ENCODE data around the gene FANK1. TPM values are rescaled to one million over a fixed set of nuclear protein-coding genes. Genes with fewer than 3 reads are reported as not detected.

FANK1 gene
- total RNA-seq, 1 experiment from 2014 or later, result 0.85 TPM

DNA sequence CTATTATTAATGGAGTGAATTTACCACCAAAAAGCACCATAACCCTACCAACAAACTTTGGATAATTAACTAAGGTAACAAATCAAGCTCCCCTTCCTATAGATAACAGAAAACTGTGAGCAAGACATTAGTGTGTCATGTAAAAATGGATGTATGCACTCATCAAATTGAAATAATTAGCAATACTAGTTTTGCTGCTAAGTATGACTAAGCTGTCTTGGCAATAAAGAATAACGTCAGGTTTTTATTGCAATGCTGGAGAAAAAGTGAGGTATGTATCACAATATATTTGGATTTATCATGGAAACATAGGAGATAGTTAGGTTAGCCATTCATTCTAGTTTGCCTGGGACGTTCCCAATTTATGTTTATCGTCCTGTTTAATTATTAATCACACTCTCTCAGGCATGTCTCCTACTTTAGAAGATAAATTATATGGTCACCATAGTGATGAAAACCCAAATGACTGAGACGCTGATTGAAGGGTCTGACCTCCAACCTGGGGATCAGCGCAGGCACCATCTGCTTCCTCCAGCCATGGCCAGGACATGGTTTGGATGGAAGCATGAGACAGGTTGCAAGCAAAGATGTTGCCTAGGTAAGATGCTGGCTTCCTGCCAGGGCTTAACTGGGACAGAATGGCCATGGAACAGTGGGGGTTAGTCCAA is 125.6 kb downstream of the FANK1 start:
- no TSS peak for BruUV-seq (replicated peaks)
- TF ChIP-seq, protein P1, sequence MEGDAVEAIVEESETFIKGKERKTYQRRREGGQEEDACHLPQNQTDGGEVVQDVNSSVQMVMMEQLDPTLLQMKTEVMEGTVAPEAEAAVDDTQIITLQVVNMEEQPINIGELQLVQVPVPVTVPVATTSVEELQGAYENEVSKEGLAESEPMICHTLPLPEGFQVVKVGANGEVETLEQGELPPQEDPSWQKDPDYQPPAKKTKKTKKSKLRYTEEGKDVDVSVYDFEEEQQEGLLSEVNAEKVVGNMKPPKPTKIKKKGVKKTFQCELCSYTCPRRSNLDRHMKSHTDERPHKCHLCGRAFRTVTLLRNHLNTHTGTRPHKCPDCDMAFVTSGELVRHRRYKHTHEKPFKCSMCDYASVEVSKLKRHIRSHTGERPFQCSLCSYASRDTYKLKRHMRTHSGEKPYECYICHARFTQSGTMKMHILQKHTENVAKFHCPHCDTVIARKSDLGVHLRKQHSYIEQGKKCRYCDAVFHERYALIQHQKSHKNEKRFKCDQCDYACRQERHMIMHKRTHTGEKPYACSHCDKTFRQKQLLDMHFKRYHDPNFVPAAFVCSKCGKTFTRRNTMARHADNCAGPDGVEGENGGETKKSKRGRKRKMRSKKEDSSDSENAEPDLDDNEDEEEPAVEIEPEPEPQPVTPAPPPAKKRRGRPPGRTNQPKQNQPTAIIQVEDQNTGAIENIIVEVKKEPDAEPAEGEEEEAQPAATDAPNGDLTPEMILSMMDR (IDR thresholded peaks at IDR 0.05; ENCODE audit: unreplicated experiment), result no peak
- CTCF ChIA-PET, result no interaction called here
- no peak for DNase-seq
- Mint-ChIP-seq H3K4me3 (ENCODE audit: low read depth, unreplicated experiment) (no peak overlapping the region), H3K36me3 (ENCODE audit: insufficient read depth, unreplicated experiment) (no peaks in the 10 kb centered on the region), H3K27me3 (ENCODE audit: unreplicated experiment) (no peaks in the 10 kb centered on the region), H3K9me3 (ENCODE audit: low read depth, unreplicated experiment) (peaks cover 3% of the 10 kb centered on the region), H3K27ac (ENCODE audit: unreplicated experiment) (no peak overlapping the region), H3K4me1 (ENCODE audit: low read depth, unreplicated experiment) (peaks cover 14% of the 10 kb centered on the region)
- intact Hi-C loops (cut with micrococcal nuclease; ENCODE audit: unreplicated experiment), result no loop called here

DNA sequence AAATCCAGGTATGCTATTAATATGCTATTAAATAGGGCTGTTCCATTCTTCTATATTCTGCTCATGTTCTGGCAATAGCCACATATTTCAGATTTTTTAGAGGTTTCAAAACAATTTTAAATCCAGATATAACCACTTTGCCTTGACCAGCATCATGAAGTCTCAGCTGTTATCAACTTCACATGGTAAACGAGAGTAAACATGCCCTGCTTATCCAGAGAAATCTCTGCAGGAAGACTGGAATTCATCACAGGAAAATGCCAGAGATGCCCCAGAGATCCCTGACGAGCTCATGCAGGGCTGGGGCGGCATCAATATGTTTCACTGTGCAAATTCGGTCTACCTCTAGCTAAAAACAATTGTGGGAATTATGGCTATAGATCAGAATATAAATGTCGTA is 126.5 kb downstream of the FANK1 start:
- Mint-ChIP-seq H3K27me3 (ENCODE audit: unreplicated experiment) (no peaks in the 10 kb centered on the region), H3K36me3 (ENCODE audit: insufficient read depth, unreplicated experiment) (no peaks in the 10 kb centered on the region), H3K4me1 (ENCODE audit: low read depth, unreplicated experiment) (peaks cover 5% of the 10 kb centered on the region), H3K4me3 (ENCODE audit: low read depth, unreplicated experiment) (no peak overlapping the region), H3K9me3 (ENCODE audit: low read depth, unreplicated experiment) (peaks cover 3% of the 10 kb centered on the region), H3K27ac (ENCODE audit: unreplicated experiment) (no peak overlapping the region)
- intact Hi-C loops (cut with micrococcal nuclease; ENCODE audit: unreplicated experiment), result no loop called here
- no TSS peak for BruUV-seq (replicated peaks)
- CTCF ChIA-PET, result no interaction called here
- no peak for DNase-seq
- TF ChIP-seq, protein P1 (IDR thresholded peaks at IDR 0.05; ENCODE audit: unreplicated experiment), result no peak

DNA sequence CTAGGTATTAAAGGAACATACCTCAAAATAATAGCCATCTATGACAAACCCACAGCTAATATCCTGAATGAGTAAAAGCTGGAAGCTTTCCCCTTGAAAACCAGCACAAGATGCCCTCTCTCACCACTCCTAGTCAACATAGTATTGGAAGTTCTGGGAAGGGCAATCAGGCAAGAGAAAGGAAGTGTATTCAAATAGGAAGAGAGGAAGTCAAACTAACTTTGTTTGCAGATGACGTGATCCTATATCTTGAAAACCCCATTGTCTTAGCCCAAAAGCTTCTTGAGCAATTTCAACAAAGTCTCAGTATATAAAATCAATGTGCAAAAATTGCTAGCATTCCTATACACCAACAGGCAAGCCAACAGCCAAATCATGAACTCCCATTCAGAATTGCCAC is 131.3 kb downstream of the FANK1 start:
- Mint-ChIP-seq H3K4me1 (ENCODE audit: low read depth, unreplicated experiment) (no peaks in the 10 kb centered on the region), H3K27ac (ENCODE audit: unreplicated experiment) (no peak overlapping the region), H3K4me3 (ENCODE audit: low read depth, unreplicated experiment) (no peak overlapping the region), H3K27me3 (ENCODE audit: unreplicated experiment) (no peaks in the 10 kb centered on the region), H3K36me3 (ENCODE audit: insufficient read depth, unreplicated experiment) (no peaks in the 10 kb centered on the region), H3K9me3 (ENCODE audit: low read depth, unreplicated experiment) (peaks cover 3% of the 10 kb centered on the region)
- intact Hi-C loops (cut with micrococcal nuclease; ENCODE audit: unreplicated experiment), result no loop called here
- BruUV-seq (replicated peaks), result no TSS peak
- CTCF ChIA-PET, result no interaction called here
- no peak for DNase-seq
- TF ChIP-seq, protein P1 (IDR thresholded peaks at IDR 0.05; ENCODE audit: unreplicated experiment), result no peak

DNA sequence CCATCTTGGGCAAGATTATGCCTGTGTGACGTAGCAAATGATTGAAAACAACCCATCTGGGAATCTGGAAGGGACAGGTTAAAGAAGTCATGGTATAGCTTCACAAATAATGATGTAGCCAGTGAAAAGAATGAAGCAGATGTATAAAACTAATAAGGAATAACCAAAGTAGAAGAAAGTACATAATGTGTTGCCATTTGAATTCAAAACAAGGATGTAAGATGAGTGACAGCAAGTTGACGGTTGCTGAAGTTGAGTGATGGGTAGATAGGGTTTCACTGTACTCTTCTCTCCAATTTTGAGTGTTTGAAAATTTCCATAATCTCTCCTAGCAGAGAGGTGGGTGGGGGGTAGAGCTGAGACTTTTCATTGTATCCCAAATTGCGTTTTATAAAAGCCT is 133.6 kb downstream of the FANK1 start:
- no peak overlapping the region for H3K27ac Mint-ChIP-seq (ENCODE audit: unreplicated experiment)
- intact Hi-C loops (cut with micrococcal nuclease; ENCODE audit: unreplicated experiment), result no loop called here

More for the DNA sequence above, 133.6 kb downstream of the FANK1 start:
- Mint-ChIP-seq H3K27me3 (ENCODE audit: unreplicated experiment) (no peaks in the 10 kb centered on the region), H3K9me3 (ENCODE audit: low read depth, unreplicated experiment) (peaks cover 3% of the 10 kb centered on the region), H3K4me3 (ENCODE audit: low read depth, unreplicated experiment) (no peak overlapping the region), H3K4me1 (ENCODE audit: low read depth, unreplicated experiment) (no peaks in the 10 kb centered on the region), H3K36me3 (ENCODE audit: insufficient read depth, unreplicated experiment) (no peaks in the 10 kb centered on the region)
- DNase-seq, result no peak
- CTCF ChIA-PET, result no interaction called here
- TF ChIP-seq, protein P1 (IDR thresholded peaks at IDR 0.05; ENCODE audit: unreplicated experiment), result no peak
- BruUV-seq (replicated peaks), result no TSS peak

All from Calu3 (cell line).